ENCODE measurements around the gene NKAIN2. TPM values are rescaled to one million over a fixed set of nuclear protein-coding genes. Genes with fewer than 3 reads are reported as not detected.

Gene NKAIN2
- total and polyA plus RNA-seq, 7 donors: 0.08 to 13.5 (median 1.1) TPM

DNA sequence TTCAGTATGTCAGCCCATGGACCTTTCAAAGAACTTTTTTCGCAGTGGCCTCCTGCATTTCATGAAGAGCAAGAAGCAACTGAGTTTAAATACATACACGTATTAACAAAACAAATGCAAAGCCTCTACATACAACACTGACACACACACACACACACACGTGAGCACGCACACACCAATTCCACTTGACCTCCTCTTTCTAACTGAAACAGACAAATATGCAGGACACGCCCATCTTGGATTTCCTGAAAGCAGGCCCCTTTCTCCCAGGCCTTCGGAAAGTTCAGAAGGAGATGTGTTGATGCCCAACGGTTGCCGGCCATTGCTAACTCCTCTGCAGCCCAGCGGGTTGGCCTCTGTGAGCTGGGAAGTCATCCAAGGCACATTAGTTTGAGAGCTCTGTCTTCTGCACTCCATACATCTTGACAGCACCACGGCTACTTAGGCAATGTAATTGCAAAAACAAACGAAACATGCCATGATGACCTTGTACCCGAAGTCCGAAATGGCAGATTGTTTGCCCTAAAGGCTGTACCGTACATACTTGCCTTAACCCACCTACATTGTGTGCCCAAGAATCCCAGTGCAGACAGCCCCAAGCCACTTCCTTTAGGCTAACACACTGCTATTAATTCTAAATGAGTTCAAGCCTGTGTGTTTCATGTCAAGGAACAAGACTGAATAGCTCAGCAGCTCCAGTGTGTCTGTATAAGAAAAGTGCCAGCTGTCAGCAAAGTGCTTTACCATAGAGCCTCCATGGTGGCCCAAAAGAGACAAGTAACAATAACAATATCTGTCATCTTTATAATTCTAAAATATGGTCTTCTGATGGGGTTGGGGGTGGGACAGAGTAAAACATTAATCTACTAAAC, 1019.8 kb downstream of the NKAIN2 start:
- Histone ChIP-seq H3K4me1 (no peaks in the 10 kb centered on the region), H3K36me3 (ENCODE audit: insufficient read depth in 1 of 2, low read depth in 1 of 2) (no peaks in the 10 kb centered on the region), H3K9me3 (no peaks in the 10 kb centered on the region), H3K27ac (no peak overlapping the region), H3K4me3 (no peak overlapping the region), H3K27me3 (ENCODE audit: insufficient read depth in 3 of 3, low read length in 2 of 3) (no peaks in the 10 kb centered on the region)
- TF ChIP-seq, protein P1, sequence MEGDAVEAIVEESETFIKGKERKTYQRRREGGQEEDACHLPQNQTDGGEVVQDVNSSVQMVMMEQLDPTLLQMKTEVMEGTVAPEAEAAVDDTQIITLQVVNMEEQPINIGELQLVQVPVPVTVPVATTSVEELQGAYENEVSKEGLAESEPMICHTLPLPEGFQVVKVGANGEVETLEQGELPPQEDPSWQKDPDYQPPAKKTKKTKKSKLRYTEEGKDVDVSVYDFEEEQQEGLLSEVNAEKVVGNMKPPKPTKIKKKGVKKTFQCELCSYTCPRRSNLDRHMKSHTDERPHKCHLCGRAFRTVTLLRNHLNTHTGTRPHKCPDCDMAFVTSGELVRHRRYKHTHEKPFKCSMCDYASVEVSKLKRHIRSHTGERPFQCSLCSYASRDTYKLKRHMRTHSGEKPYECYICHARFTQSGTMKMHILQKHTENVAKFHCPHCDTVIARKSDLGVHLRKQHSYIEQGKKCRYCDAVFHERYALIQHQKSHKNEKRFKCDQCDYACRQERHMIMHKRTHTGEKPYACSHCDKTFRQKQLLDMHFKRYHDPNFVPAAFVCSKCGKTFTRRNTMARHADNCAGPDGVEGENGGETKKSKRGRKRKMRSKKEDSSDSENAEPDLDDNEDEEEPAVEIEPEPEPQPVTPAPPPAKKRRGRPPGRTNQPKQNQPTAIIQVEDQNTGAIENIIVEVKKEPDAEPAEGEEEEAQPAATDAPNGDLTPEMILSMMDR (IDR thresholded peaks at IDR 0.05): no peak
- no peak for ATAC-seq
- WGBS, 3 donors: 73 to 85% (median 81%) methylated on average over 14 of the region's 14 CpGs
- no peak for DNase-seq
- intact Hi-C loops (cut with DNase I): no loop called here

DNA sequence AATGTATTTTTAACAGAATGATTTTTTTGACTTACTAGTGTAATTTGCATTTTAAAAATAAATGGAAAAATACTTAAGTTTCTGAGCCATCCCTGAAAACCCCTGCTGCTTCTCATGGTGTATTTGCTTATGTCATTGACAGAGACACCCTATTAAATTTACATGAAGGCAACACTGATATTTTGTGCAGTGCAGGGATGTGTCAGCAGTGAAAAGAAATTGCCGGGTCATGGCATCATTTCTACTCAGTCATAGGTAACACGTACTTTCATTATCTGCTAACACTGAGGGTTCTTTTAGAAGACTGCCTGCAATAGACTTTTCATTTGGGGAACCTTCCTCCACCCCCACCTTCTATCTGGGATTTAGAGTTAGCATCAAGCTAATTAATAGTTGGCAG, 1021.9 kb downstream of the NKAIN2 start:
- H3K4me1 ChIP-seq: no peaks in the 10 kb centered on the region
- H3K36me3 ChIP-seq (ENCODE audit: insufficient read depth in 1 of 2, low read depth in 1 of 2): no peaks in the 10 kb centered on the region
- WGBS, 3 donors: 63 to 91% (median 88%) methylated on average over 2 of the region's 2 CpGs
- intact Hi-C loops (cut with DNase I): no loop called here
- no peak overlapping the region for H3K27ac ChIP-seq
- no peak for DNase-seq
- no peak overlapping the region for H3K4me3 ChIP-seq
- H3K9me3 ChIP-seq: no peaks in the 10 kb centered on the region
- TF ChIP-seq, protein P1 (IDR thresholded peaks at IDR 0.05): no peak
- H3K27me3 ChIP-seq (ENCODE audit: insufficient read depth in 3 of 3, low read length in 2 of 3): no peaks in the 10 kb centered on the region
- ATAC-seq: no peak

DNA sequence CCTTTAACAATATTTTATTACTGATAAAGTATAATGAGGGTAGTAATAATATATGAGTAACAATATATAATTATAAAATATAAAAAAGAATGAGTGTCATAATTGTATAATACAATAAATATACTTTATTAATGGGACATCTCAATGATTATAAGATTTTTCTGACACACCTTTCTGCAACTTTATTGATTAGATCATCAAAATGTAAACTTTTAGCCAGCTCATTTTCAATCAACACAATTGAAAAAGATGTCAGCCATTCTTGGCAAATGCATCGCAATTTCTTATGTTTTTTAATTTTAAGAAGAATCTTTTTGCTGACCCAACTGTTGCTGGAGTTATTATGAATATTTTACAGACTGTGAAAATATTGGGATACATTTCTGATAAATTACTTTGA, 1026.2 kb downstream of the NKAIN2 start:
- TF ChIP-seq, protein P1 (IDR thresholded peaks at IDR 0.05): no peak
- no peak overlapping the region for H3K4me3 ChIP-seq
- H3K9me3 ChIP-seq: no peaks in the 10 kb centered on the region
- WGBS, 3 donors: 95 to 97% (median 96%) methylated on average over 1 of the region's 1 CpG
- ATAC-seq (no peak), DNase-seq (no peak)
- no peaks in the 10 kb centered on the region for H3K36me3 ChIP-seq (ENCODE audit: insufficient read depth in 1 of 2, low read depth in 1 of 2)
- H3K27me3 ChIP-seq (ENCODE audit: insufficient read depth in 3 of 3, low read length in 2 of 3): no peaks in the 10 kb centered on the region
- intact Hi-C loops (cut with DNase I): no loop called here
- H3K4me1 ChIP-seq: no peaks in the 10 kb centered on the region
- no peak overlapping the region for H3K27ac ChIP-seq

DNA sequence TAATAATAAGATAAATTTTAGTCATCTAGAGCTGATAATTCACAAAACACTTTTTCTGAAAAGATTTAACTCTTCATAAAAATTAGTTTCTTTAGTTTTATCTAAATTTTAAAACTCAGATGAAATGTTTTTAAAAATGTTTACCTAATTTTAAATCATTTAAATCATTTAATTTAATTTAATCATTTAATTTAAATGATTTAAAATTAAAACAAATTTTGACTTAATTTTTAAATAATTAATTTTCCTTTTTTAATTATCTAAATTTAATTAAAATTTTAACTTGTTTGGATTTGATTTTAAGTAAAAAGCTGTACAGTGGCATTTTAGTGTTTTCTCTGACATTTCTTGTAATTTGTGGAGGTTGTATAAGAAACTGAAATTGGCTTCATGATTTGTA, 1026.8 kb downstream of the NKAIN2 start:
- no peak for DNase-seq
- Histone ChIP-seq H3K4me3 (no peak overlapping the region), H3K9me3 (no peaks in the 10 kb centered on the region), H3K36me3 (ENCODE audit: insufficient read depth in 1 of 2, low read depth in 1 of 2) (no peaks in the 10 kb centered on the region), H3K27me3 (ENCODE audit: insufficient read depth in 3 of 3, low read length in 2 of 3) (no peaks in the 10 kb centered on the region), H3K4me1 (no peaks in the 10 kb centered on the region), H3K27ac (no peak overlapping the region)
- TF ChIP-seq, protein P1 (IDR thresholded peaks at IDR 0.05): no peak
- ATAC-seq: no peak
- intact Hi-C loops (cut with DNase I): no loop called here
